ENCODE results near the gene ABHD16B.

- TF ChIP-seq CTCF (conservative IDR thresholded peaks at IDR 0.05; ENCODE audit: low read length) (no peak), EZH2phosphoT487 (IDR thresholded peaks at IDR 0.05; ENCODE audit: borderline replicate concordance) (no peak)
Measured at GRCh38 chr20:63884506-63885263, 23.4 kb downstream of the ABHD16B start.
